ENCODE results near the gene TMEM9.

GRCh38 chr1:201131398-201131797, 22.9 kb downstream of the TMEM9 start:
- TF ChIP-seq CTCF (conservative IDR thresholded peaks at IDR 0.05; ENCODE audit: low read depth, low read length): no peak
- no peak for TF ChIP-seq EZH2 (IDR thresholded peaks at IDR 0.05; ENCODE audit: low read length, unreplicated experiment)
- TF ChIP-seq EZH2phosphoT487 (IDR thresholded peaks at IDR 0.05; ENCODE audit: borderline replicate concordance, low read length): no peak
